DOHH2 (cell line): ENCODE data around the gene CCNC.

Experiments
- CTCF ChIP-seq: fragments of 200-600 bp; sonication (generic); IDR thresholded peaks from one replicate; pipeline ENCODE4 v1.5.1; 2014; ENCODE audit warnings: antibody characterized with exemption, mild to moderate bottlenecking, low read depth, low read length; ENCODE audit not compliant: poor library complexity, severe bottlenecking
- EZH2phosphoT487 ChIP-seq: fragments of 200-600 bp; sonication (generic); IDR thresholded peaks from 2 replicates; pipeline ENCODE4 v1.6.1; 2017; ENCODE audit warnings: borderline replicate concordance, mild to moderate bottlenecking, antibody characterized with exemption, low read length, moderate library complexity, mixed read lengths

- TF ChIP-seq CTCF: no peak
- TF ChIP-seq EZH2phosphoT487: 0 out of 2 replicates have a peak, but pooled peaks have one; percentile 62
These were observed 39.8 kb upstream of the CCNC start for GRCh38 chr6:99608059-99608885.
